NCI-H2029 (cell line): ENCODE data around the gene NOTUM.

ENCODE experiments used
- DNase-seq: peaks from one replicate; lab custom pipeline; 2025; lab: John Stamatoyannopoulos, UW

The NOTUM gene

GRCh38 chr17:81977211-81977808, 16.3 kb upstream of the NOTUM start, which contains the start of gene ASPSCR1:
Gene ASPSCR1 (plus strand): TSS chr17:81977629. CDS start chr17:81977647, 18 bp downstream.
- DNase-seq = peak; percentile 79

DNA sequence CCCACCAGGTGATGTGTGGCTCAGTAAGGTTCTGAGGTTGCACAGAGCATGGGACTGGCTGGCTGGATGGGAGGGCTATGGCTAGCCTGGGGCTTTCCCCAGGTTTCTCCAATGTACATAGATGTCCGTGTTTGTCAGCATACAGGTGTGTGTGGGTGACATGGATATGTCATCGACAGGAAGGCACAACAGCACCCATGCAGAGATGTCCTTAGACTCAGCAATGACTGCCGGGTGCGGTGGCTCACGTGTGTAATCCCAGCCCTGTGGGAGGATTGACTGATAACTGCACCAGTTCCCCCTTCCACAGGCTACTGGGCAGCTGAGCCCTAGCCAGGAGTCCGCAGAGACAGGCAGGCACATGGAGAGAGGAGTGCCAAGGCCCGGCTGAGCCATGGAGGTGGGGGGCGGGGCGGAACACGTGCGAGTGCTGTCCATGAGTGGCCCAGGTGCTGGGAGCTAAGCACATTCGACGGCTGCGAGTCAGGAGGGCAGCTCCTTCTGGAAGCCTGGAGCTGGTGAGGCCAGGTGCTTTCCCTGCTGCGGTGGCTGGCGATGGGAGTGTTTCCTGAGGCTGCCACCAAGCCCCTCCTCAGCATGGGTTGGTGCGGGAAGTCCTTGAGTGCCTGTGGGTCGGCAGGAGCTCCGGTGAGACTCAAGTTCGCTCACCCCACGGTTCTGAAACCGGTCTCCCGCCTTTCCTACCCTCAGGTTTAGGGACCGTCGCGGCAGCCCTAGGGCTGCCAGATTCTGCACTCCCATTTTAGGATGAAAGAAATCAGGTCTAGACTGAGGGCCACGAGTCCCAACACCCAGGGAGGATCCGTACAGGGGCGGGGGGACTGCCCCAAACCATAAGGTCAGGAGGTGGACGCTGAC, 15.6 kb upstream of the NOTUM start:
- DNase-seq = peak; percentile 67

GRCh38 chr17:81973432-81973831, 12.4 kb upstream of the NOTUM start:
- DNase-seq = no peak

DNA sequence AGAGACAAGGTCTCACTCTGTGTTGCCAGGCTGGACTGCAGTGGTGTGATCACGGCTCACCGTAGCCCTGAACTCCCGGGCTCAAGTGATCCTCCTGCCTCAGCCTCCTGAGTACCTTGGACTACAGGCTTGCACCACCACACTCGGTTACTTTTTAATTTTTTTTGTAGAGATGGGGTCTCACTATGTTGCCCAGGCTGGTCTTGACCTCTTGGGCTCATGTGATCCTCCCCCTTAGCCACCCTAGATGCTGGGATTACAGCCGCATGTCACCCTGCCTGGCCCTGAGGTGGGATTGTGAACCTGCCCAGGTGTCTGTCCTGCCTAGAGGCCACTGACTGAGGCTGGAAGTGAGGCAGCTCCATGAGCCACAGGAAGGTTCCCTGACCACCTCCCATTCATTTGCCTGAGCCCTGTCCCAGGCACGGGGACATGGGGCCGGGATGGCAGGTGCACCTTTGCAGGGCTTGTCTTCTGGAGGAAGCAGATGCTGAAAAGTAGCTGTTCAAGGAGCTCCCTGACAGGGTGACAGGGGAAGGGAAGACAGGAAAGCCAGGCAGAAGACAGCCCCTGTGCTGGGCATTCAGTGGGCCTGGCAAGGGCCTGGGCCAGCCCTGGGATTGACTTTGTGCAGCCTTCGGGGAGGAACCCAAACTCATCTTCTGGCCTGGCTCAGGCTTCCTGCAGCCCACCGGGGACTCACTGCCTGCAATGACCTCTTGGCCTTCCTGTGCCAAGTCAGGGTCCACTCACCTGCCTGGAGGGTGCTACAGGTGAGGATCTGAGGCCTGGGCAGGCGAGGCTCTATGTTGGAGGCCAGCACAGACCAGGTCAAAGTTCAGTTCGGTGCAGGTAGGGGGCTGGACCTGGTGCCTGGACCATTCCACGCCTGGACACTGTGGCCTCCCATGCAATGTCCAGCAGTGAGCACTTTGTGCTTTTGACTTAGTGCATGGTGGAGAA, 8.1 kb upstream of the NOTUM start:
- no peak for DNase-seq

DNA sequence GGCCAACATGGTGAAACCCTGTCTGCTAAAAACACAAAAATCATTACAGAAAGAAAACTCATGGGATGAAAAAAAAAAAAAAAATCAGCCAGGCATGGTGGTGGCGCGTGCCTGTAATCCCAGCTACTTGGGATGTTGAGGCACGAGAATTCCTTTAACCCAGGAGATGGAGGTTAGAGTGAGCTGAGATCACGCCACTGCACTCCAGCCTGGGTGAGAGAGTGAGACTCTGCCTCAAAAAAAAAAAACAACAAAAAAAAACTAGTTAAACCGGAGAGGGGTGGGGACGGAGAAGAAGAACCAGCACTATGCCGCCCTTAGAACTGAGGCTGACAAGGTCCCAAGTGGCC, 7.4 kb upstream of the NOTUM start:
- no peak for DNase-seq

- peak; percentile 35 for DNase-seq
These were observed 6.8 kb upstream of the NOTUM start for GRCh38 chr17:81967533-81968395.

GRCh38 chr17:81967244-81967532, 6.2 kb upstream of the NOTUM start:
- no peak for DNase-seq

DNA sequence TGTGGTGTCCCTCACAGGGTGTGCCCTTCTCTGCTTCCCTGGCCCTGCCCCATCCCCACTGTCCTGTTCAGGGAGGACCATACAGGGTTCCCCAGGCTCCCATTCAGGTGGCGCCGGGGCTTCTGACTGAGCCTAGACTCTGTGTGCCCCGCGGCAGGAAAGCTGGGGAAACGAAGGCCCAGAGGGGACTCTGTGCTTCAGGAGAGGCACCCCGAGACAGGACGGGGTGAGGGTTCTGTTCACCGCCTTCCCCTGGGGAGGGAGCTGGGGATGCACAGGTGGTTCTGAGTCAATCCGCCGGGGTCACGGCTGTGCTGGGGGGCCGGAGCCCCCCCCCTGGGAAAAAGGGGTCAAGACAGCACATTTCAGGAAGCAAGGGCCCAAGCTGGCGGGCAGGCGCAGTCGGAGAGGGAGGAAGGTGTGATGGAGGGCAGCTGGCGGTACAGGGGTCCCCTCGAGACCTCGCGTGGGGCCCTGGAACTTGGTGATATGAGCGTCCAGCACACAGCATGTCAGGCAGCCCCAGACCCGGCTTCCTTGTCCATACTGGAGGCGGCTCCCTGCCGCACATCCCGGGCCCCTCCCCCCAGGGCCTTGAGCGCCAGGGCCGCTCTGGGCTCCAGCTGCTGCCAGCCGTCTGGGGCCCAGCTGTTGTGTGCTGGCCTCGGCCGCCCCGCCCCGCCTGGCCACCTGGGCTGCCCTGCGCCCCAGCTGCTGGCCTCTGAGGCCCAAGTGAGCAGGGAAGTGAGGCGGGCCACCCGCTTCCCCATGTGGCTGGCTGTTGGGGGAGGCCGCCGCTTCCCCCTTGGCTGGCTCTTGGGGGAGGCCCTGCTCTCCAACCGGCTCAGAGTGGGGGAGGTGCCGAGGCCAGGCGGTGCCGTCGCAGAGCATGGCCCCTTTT, 5.6 kb upstream of the NOTUM start:
- peak; percentile 25 for DNase-seq

- DNase-seq = no peak
These were observed 3.3 kb upstream of the NOTUM start for GRCh38 chr17:81964081-81964849.

DNA sequence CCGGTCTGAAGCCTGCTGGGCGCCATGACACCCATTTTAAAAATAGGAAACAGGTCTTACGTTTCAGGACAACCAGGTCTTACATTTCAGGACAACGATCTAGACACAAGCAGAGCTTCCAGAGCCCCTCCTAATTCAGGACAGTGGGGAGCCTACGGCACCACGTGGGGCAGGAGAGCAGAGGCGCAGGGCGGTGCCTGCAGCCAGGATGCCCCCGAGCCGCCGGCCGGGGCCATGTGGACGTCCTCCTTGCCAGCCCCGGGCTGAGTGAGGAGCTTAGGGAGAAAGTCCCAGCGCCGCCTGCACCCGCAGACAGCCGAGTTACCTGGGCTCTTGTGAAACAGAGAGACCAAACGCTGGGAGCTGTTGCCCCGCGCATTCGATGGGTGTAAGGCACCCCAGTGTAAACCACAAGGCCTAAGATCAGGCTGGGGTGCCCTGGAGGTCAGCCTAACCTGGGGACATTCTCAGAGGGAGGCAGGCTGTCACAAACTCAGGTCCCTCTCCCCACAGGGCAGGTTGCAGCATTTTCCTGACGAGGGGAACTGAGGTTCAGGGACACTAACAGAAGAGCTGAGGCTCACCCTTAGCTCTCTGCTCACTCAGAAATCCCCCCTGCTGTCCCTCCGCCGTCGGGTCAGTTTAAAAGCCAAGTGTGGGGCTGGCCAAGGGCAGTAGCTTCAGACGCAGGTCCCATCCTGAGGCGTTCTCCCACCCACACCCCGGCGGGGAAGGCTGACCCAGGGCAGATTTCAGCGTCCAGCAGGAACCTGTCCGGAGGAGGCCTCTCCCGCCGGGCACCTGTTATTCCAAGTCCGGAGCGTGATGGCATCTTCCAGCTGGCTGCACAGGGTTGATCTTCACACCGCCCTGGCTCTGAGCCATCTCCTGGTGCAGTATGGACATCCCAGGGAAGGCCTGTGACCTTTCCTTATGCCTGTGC, 1.8 kb upstream of the NOTUM start:
- DNase-seq = no peak

- DNase-seq = no peak
These were observed 823 bp upstream of the NOTUM start for GRCh38 chr17:81961521-81962498.

DNA sequence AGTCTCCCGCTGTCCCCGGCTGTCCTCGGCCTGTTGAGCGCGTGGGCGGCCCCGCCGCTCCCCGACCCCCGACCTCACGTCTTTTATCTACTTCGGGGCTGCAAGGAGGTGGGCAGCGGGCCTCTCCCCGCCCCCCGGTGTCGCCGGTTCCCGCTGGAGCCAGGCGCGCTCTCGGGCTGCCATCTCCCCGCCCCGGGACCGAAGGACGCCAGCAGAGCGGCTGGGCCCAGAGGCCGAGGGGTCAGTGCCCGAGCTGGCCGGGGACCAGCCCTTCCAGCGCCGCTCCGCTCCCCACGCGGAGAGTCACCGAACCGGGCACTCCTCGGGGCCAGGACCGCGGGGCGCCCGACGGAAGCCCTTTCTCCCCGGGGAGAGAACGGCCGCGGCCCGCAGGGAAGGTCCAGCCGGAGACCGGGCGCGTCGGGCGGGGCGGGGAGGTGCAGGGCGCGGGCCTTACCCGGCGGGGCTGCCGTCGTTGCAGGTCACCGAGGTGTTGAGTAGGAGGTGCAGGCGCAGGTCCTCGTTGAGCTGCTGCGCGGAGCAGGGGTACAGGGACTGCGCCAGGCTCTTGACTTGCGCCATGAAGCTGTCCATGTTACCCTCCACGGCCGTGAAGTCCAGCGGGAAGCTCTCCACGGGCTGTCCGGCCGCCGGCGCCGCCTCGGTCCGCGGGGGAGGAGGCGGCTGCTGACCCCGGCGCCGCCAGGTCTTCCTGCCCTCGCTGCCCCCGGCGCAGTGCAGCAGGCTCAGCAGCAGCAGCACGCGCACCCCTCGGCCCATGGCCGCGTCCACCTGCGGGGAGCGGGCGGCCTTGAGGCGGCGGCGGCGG, 643 bp downstream of the NOTUM start:
- DNase-seq = no peak

GRCh38 chr17:81959362-81960129, 1.4 kb downstream of the NOTUM start:
- DNase-seq = no peak

DNA sequence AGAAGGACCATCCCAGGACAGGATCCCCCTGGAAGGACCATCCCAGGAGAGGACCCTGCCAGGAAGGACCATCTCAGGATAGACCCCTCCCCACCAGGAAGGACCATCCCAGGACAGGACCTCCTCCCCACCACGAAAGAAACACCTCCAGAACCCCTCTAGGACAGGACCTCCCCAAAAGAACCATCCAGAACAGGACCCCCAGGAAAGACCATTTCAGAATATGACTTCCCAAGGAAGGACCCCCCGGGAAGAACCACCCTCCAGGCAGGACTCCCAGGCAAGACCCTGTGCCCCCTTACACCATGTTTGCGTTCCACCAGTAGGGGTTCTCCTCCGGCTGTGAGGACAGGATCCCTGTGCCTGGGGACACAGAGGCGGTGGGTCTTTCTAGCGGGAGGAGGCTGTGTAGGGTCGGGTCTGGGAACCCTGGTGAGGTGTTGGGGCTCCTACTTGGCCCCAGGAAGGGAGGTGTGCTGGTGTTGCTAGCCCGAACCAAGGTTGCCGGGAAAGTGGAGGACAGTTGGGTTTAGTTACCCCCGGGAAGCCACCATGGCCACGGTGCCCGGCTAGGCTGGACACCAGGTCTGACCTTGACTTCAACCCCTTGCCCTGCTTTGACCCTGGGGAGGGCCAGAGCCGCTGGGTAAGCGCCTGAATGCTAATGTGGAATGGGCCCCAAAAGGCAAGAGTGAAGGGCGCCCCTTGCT, 2.2 kb downstream of the NOTUM start:
- DNase-seq = no peak
